NCI-H345 (cell line): ENCODE data around the gene CADPS.

Experiments
- DNase-seq: peaks from one replicate; lab custom pipeline; 2025; lab: John Stamatoyannopoulos, UW

The CADPS gene

GRCh38 chr3:62749130-62749529 lies 126.1 kb downstream of the CADPS start:
- no peak for DNase-seq

- DNase-seq, result no peak
These were observed 137.8 kb downstream of the CADPS start for GRCh38 chr3:62737449-62737848.

DNA sequence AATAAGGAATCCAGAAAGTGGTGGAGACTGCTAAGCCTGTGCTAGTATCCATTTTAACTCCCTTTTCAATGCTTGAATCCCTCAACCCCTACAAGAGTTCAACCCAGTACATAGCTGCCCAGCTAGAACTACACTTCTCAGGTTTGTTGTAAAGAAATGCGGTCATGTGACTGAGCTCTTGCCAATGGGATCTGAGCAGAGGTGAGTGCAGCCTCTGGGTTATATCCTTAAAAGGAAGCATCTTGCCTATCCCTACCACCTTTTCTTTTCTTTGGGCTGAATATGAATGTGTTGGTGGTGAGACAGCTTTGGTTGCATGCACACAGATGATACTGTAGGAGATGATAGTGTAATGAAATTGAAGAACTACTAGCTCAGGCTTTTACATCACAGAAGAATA lies 139.7 kb downstream of the CADPS start:
- DNase-seq, result no peak

- no peak for DNase-seq
These were observed 142.9 kb downstream of the CADPS start for GRCh38 chr3:62732183-62732904.

- no peak for DNase-seq
These were observed 147.2 kb downstream of the CADPS start for GRCh38 chr3:62727981-62728380.

DNA sequence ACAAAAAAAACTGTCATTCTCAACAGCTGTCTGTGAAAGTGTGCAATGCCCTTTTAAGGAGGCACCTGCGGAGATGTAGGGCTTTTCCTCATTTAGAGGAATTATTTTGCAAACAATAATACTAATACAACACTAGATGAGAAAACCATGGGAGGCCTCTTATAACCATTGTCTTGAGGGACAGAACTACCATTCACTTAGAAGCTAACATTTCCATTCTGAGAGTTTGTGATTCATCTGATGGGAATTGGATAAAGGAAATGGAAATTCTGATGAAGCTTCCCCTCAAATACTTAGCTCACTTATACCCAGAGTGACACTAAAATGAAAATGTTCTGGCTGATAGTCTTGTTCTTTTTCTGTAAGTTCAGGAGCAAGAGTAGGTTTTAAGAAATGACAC lies 147.7 kb downstream of the CADPS start:
- DNase-seq, result no peak

DNA sequence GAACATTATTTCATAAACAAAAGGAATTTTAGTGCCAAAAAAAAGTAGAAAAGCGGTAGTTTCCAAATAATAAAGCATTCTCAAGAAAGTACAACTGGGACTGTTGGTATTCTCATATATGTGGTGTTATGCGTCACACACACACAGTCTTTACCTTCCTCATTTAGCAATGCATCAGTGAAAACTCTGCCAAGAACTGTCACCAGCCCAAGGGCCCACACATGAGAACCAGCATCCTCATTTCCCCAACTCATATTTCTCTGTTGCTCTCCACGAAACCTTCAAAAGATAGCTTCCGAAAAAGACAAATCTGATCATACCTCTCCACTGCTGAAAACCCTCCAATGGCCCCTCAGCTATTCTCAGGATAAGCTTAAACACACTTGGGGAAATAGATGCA lies 150.7 kb downstream of the CADPS start:
- DNase-seq, result no peak

DNA sequence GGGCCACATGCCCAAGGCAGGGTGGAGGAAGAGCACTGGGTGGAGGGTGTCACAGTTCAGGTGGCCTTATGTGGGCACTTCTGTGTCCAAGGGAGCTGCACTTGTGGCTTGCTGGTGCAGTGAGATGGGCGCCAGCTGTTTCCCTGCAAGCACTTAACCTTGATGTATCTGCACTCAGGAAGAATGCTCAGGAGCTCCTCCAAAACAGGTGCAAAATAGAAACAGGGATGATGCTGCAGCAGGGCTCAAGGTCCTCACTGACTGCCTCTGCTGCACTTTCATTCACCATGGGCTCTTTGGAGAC lies 151.3 kb downstream of the CADPS start:
- no peak for DNase-seq

DNA sequence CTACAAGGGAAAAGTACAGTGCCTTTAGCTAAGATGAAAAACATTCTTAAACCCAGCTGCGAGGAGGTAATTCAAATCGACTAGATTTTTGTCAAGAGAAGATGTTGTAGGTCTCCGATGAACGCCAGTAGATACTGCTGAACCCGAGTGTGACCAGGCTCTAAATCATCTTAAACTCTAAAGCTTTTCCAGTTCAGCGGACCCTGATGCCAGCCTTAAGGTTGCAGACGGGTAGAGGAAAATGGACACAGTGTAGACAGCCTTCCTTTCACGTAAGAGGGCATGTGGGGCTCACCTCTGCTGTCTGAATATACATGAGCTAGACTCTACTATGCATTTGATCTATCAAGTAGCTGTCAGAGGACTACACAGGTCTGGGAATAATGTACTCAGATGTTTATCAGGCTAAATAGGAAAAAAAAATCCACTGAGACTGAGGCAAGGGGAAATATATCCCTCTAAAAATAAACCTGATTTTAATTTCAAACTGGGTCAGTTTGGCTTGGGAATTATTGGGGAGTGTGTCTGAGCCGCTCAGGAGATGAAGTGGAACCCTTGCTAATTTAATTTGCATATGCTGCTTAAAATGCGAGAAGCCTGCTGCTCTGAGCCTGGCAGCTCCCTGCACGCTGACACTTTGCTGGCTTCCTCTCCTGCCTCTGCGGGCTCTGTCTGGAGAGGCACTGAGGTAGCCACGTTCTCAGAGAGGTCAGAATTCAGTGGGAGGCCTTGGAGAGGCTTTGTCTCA lies 151.9 kb downstream of the CADPS start:
- no peak for DNase-seq

DNA sequence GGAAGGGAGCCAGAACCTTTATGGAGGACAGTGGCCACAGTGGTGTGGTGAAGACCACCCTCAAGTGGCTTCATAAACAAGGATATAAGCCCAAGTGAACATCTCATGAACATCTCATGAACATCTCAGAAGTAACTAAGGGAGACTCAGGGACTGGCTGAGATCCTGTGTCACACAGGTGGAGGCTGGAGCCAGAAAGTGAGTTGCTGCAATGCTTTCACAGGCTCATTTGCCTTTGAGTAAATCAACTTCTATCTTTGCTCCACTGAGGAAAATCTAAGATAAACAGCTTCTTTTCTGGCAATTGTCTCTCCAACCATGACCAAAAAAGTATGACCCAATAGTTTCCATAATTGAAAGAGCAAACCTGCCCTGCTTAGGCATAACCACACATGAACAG lies 152.9 kb downstream of the CADPS start:
- no peak for DNase-seq

GRCh38 chr3:62718515-62719320 lies 156.5 kb downstream of the CADPS start:
- peak; percentile 68 for DNase-seq

GRCh38 chr3:62718011-62718410 lies 157.2 kb downstream of the CADPS start:
- DNase-seq, result no peak

- DNase-seq, result no peak
These were observed 162.5 kb downstream of the CADPS start for GRCh38 chr3:62712746-62713145.

DNA sequence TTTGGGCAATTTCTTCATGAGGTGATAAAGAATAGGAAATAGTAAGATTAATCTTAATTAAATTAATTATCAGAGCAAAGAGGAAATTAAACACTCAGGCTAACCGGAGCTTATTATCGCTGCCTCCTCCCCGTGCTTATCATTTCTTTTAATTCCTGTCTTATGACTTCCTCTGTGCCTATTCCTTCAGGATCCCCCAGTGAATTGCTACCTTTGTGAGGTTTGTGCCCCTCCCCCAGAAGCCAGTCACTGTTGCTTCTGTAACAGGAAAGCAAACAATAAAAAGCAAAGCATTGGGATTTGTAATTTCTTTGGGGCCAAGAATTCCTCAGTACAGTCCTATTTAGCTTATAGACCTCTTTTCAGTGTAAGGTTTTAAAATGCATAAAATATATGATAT lies 164.5 kb downstream of the CADPS start:
- DNase-seq, result no peak

DNA sequence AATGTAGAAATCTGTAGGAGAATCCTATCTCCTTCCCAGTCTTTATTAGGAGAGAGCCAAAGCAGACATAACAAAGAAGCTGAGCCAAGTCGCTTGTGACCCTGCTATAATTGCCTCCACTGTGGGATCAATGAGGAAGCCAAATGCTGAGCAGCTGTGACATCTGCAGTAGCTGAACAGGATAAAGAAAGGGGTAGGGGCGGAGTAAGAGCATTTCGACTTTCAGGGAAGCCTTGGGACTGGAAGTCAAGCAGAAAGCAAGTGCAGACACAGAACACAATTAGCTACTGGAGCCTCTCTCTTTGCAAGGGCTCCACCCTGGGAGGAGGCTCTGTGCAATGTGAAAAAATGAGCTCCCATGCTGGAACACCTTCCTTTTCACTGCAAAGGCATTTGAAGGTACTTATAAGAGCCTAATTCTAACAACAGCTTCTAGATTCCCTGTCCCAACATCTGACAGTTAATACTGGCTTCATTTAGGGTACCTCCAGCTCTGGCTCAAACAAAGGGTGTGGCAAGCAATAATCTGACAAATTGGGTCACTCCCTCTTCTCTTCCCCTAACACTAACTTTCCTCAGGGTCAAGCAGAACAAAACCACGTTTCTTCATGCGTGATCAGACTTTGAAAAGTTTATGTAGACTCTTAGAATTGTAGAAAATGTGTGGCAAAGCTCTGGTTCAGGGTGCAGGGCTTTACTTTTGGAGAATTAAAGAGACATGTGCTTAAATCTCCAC lies 166.4 kb downstream of the CADPS start:
- DNase-seq, result no peak

DNA sequence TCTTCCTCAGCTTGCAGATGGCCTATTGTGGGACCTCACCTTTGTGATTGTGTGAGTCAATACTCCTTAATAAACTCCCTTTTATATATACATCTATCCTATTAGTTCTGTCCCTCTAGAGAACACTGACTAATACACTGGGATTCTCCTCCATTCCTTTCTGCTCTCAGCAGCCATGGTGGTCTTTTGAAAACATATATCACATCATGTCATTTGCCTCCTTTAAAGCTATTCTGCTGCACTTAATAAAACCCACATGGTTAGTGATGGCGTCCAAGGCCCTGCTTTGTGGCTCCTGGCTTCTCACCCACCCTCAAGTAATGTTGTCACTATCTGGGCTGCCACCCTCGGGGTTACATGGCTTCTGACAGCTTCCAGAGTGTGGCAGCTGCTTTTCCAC lies 169.5 kb downstream of the CADPS start:
- DNase-seq, result no peak

DNA sequence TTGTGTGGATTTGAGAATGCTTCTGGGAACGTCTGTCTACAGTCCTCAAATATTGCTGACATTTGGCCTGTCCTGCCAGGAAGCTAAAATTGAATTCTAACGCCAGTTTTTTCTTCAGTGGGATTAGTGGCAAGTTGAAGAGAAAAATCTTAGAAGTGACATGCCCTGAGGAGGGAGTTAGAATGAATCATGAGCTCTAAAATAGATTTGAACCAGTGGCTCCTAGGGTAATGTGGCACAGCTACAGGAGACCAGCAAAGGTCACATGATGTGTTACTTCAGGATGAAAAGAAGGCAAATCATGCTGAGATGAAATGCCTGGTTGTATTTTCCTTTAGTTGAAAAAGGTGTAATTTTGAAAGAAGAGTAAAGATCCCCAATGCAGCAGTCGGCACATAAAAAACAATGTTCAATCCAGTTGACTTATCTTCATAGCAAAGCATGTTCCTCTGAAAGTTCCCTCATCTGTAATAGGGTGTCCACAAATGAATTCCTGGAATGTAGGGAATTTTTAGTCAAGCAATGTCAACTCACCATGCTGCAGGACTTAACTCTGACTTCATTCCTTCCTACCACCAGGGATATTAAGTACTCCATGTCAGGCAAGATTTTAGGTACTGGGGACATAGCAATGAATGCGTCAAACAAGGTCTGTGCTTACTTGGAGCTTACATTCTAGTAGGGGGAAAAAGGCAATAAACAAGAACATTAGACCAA lies 171.6 kb downstream of the CADPS start:
- no peak for DNase-seq

DNA sequence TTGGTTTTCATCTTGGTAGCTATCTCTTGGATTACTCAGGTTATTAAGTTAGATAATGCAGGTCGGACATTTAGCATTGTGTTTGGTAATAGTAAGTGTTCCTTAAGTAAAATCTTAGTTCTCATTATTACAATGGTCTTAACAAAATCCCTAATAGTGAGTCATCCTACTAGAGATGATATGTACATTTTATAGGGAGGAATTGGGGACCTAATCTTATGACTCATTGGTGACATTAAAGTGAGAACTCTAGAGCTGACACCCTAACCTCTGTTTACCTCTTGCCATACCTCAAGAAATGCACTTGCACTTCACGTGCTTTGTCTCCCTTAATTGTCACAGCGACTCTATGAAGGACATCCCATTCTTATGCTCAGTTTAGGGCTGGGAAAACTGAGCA lies 174.9 kb downstream of the CADPS start:
- no peak for DNase-seq

- no peak for DNase-seq
These were observed 175.5 kb downstream of the CADPS start for GRCh38 chr3:62699728-62700127.

GRCh38 chr3:62696011-62696410 lies 179.2 kb downstream of the CADPS start:
- no peak for DNase-seq

DNA sequence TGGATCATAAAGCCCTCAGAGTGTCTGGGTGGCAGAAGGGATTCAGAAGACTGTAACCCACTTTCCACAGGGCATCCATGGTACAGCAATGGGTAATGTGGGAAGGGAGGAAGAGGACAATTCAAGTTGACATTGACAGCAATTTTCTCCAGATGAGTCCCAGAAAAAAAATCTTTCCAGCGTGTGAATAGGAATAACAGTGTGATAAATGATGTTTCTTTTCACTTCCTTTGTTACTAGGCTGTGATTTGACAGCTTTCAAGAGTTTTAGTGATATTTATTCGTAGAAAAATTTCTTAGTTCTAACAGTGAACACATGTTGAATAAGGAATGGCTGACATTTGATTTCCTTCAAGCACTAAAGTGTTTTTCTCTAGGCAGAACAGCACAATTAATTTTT lies 186.4 kb downstream of the CADPS start:
- DNase-seq, result no peak

GRCh38 chr3:62688050-62688449 lies 187.2 kb downstream of the CADPS start:
- no peak for DNase-seq
